ENCODE data around the gene INTS7.
"Not testable (repeated sequence)": the region's sequence is repeated elsewhere in the genome, so short reads cannot be mapped to it uniquely, and the experiment has no call there.

The INTS7 gene

GRCh38 chr1:212024469-212025149 is 10.7 kb downstream of the INTS7 start:
- no peak for TF ChIP-seq EZH2 (IDR thresholded peaks at IDR 0.05)
- no peak for TF ChIP-seq POLR2AphosphoS5 (IDR thresholded peaks at IDR 0.05; ENCODE audit: borderline replicate concordance, low read depth, low read length)
- TF ChIP-seq FOXP2 (optimal IDR thresholded peaks at IDR 0.05; ENCODE audit: control extremely low read depth, extremely low read length, insufficient read depth) = no peak
- no peak for DNase-seq (ENCODE audit: low read depth, low spot score)
- no peak overlapping the region for H3K27ac ChIP-seq
- H3K36me3 ChIP-seq (ENCODE audit: insufficient read depth, low read length) = peaks cover 42% of the 10 kb centered on the region
- H3K9ac ChIP-seq (ENCODE audit: insufficient read length) = no peak overlapping the region
- no peak overlapping the region for H3K4me3 ChIP-seq
- no peaks in the 10 kb centered on the region for H3K9me3 ChIP-seq (ENCODE audit: low read depth, low read length)

- not testable (repeated sequence) for H3K9me3 ChIP-seq (ENCODE audit: low read depth, low read length); H3K27ac ChIP-seq; H3K4me3 ChIP-seq; H3K9ac ChIP-seq (ENCODE audit: insufficient read length); DNase-seq (ENCODE audit: low read depth, low spot score)
- H3K36me3 ChIP-seq (ENCODE audit: insufficient read depth, low read length) = peaks cover 40% of the 10 kb centered on the region
These were observed 12.4 kb downstream of the INTS7 start for GRCh38 chr1:212022908-212023307.

DNA sequence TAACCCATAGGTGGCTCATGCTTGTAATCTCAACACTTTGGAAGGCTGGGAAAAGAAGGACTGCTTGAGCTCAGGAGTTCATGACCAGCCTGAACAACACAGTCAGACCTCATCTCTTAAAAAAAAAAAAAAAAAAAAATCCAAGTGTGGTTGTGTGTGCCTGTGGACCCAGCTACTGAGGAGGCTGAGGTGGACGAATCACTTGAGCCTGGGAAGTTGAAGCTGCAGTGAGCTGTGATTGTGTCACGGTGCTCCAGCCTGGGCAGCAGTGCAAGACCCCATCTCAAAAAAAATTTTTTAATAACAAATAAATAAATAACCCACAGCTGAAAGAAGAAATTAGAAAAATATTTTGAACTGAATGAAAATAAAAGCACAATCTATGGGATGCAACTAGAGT is 13.8 kb downstream of the INTS7 start:
- no peaks in the 10 kb centered on the region for H3K9me3 ChIP-seq (ENCODE audit: low read depth, low read length)
- no peak for DNase-seq (ENCODE audit: low read depth, low spot score)
- H3K9ac ChIP-seq (ENCODE audit: insufficient read length) = no peak overlapping the region
- H3K27ac ChIP-seq = no peak overlapping the region
- peaks cover 41% of the 10 kb centered on the region for H3K36me3 ChIP-seq (ENCODE audit: insufficient read depth, low read length)
- no peak overlapping the region for H3K4me3 ChIP-seq
- TF ChIP-seq FOXP2 (optimal IDR thresholded peaks at IDR 0.05; ENCODE audit: control extremely low read depth, extremely low read length, insufficient read depth) (no peak), EZH2 (IDR thresholded peaks at IDR 0.05) (no peak), POLR2AphosphoS5 (IDR thresholded peaks at IDR 0.05; ENCODE audit: borderline replicate concordance, low read depth, low read length) (no peak)

GRCh38 chr1:212020975-212021374 is 14.4 kb downstream of the INTS7 start:
- TF ChIP-seq FOXP2 (optimal IDR thresholded peaks at IDR 0.05; ENCODE audit: control extremely low read depth, extremely low read length, insufficient read depth) (no peak), EZH2 (IDR thresholded peaks at IDR 0.05) (no peak), POLR2AphosphoS5 (IDR thresholded peaks at IDR 0.05; ENCODE audit: borderline replicate concordance, low read depth, low read length) (no peak)
- Histone ChIP-seq H3K36me3 (ENCODE audit: insufficient read depth, low read length) (peaks cover 47% of the 10 kb centered on the region), H3K9me3 (ENCODE audit: low read depth, low read length) (no peaks in the 10 kb centered on the region), H3K4me3 (no peak overlapping the region), H3K9ac (ENCODE audit: insufficient read length) (no peak overlapping the region), H3K27ac (no peak overlapping the region)
- no peak for DNase-seq (ENCODE audit: low read depth, low spot score)

DNA sequence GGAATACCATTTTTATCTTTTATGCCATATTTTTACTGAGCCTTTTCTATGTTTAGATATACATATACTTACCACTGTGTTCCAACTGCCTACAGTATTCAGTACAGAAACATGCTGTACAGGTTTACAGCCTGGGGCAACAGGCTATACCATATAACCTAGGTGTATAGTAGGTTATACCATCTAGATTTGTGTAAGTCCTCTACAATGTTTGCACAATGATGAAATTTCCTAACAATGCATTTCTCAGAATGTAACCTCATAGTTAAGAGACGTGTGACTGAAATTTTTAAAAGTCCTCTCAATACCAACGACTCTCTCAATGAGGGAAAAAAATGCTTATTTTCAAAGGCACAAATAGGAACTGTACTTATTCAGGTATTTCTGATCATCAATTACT is 21.7 kb downstream of the INTS7 start:
- no peak for DNase-seq (ENCODE audit: low read depth, low spot score)
- no peak overlapping the region for H3K27ac ChIP-seq
- TF ChIP-seq FOXP2 (optimal IDR thresholded peaks at IDR 0.05; ENCODE audit: control extremely low read depth, extremely low read length, insufficient read depth) (no peak), EZH2 (IDR thresholded peaks at IDR 0.05) (no peak), POLR2AphosphoS5 (IDR thresholded peaks at IDR 0.05; ENCODE audit: borderline replicate concordance, low read depth, low read length) (no peak)
- H3K9ac ChIP-seq (ENCODE audit: insufficient read length) = no peak overlapping the region
- peaks cover 48% of the 10 kb centered on the region for H3K36me3 ChIP-seq (ENCODE audit: insufficient read depth, low read length)
- no peak overlapping the region for H3K4me3 ChIP-seq
- H3K9me3 ChIP-seq (ENCODE audit: low read depth, low read length) = no peaks in the 10 kb centered on the region

DNA sequence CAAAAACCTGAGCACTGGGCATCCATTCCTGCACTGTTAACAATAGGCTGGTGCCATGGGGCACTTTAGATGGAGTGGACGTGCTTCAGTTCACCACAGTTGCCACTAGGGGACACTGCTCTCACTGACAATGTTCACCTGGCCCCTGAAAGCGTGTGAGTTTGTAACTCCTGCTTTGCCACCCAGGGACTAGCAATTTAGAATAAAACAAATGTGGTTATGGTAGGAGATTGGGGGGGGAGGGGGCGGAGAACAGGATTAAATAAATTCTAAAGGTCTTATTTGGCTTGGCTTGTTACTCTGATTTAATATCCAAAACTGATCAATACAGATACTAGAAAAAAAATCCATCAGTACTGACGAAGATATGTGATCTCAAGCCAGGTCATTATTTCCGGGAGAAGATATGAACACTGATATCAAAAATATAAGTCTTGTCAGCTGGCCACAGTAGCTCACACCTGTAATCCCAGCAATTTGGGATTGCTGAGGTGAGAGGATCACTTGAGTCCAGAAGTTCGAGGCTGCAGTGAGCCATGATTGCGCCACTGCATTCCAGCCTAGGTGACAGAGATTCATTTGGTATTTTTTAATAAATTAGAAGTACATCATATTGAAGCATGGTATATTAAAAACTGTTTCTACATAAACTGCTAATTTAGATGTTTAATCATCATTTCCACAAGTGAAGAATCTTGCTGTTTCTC is 23.2 kb downstream of the INTS7 start:
- H3K9ac ChIP-seq (ENCODE audit: insufficient read length) = no peak overlapping the region
- no peak overlapping the region for H3K27ac ChIP-seq
- no peak for DNase-seq (ENCODE audit: low read depth, low spot score)
- H3K4me3 ChIP-seq = no peak overlapping the region
- peaks cover 50% of the 10 kb centered on the region for H3K36me3 ChIP-seq (ENCODE audit: insufficient read depth, low read length)
- no peak for TF ChIP-seq POLR2AphosphoS5 (IDR thresholded peaks at IDR 0.05; ENCODE audit: borderline replicate concordance, low read depth, low read length)
- TF ChIP-seq EZH2 (IDR thresholded peaks at IDR 0.05) = no peak
- no peak for TF ChIP-seq FOXP2 (optimal IDR thresholded peaks at IDR 0.05; ENCODE audit: control extremely low read depth, extremely low read length, insufficient read depth)
- H3K9me3 ChIP-seq (ENCODE audit: low read depth, low read length) = no peaks in the 10 kb centered on the region

GRCh38 chr1:212010004-212010403 is 25.4 kb downstream of the INTS7 start:
- no peak for TF ChIP-seq FOXP2 (optimal IDR thresholded peaks at IDR 0.05; ENCODE audit: control extremely low read depth, extremely low read length, insufficient read depth)
- no peak for TF ChIP-seq POLR2AphosphoS5 (IDR thresholded peaks at IDR 0.05; ENCODE audit: borderline replicate concordance, low read depth, low read length)
- TF ChIP-seq EZH2 (IDR thresholded peaks at IDR 0.05) = no peak
- H3K9ac ChIP-seq (ENCODE audit: insufficient read length) = no peak overlapping the region
- DNase-seq (ENCODE audit: low read depth, low spot score) = no peak
- H3K9me3 ChIP-seq (ENCODE audit: low read depth, low read length) = no peaks in the 10 kb centered on the region
- no peak overlapping the region for H3K4me3 ChIP-seq
- H3K27ac ChIP-seq = no peak overlapping the region
- peaks cover 56% of the 10 kb centered on the region for H3K36me3 ChIP-seq (ENCODE audit: insufficient read depth, low read length)

DNA sequence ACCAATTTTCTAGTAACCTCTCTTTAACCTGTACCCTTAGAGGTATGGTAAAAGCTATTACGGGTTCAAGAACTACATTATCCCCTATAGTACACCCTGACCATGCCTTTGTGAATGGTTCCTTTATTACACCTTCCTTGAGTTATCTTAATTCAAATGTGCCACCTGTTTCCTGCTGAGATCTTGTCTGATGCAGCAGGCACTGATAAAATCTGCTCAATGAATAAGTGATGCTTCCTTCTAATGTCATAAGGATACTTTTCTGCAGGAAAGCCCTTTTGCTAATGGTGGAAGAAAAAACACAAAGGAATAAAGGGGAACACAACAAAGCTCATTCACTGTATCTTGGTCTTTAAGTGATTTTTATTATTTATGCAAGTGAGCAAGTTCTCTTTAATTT is 25.8 kb downstream of the INTS7 start:
- Histone ChIP-seq H3K9ac (ENCODE audit: insufficient read length) (no peak overlapping the region), H3K27ac (no peak overlapping the region), H3K4me3 (no peak overlapping the region), H3K9me3 (ENCODE audit: low read depth, low read length) (no peaks in the 10 kb centered on the region), H3K36me3 (ENCODE audit: insufficient read depth, low read length) (peaks cover 59% of the 10 kb centered on the region)
- TF ChIP-seq EZH2 (IDR thresholded peaks at IDR 0.05) = no peak
- no peak for TF ChIP-seq FOXP2 (optimal IDR thresholded peaks at IDR 0.05; ENCODE audit: control extremely low read depth, extremely low read length, insufficient read depth)
- DNase-seq (ENCODE audit: low read depth, low spot score) = no peak

DNA sequence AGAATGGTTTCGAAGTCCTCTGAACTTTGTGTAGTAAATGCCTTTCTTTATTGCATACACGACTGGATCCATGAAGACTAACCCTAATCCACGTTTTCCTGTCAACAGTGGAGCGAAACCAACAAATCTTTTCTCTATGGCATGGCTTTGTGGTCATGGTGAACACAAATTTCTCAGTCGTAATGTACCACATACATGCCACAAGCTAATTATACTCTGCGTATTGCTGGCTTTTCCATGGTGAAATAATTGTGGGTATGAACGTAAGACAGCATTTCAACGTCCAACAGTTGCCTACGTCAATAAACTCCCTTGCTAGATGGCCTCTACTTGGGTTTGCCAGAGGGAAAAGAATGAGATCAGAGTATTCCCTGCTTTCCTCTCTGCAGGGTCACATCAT is 27.5 kb downstream of the INTS7 start:
- DNase-seq (ENCODE audit: low read depth, low spot score) = no peak

More for the DNA sequence above, 27.5 kb downstream of the INTS7 start:
- Histone ChIP-seq H3K9ac (ENCODE audit: insufficient read length) (no peak overlapping the region), H3K36me3 (ENCODE audit: insufficient read depth, low read length) (peaks cover 69% of the 10 kb centered on the region), H3K9me3 (ENCODE audit: low read depth, low read length) (no peaks in the 10 kb centered on the region), H3K27ac (no peak overlapping the region), H3K4me3 (no peak overlapping the region)
- TF ChIP-seq POLR2AphosphoS5 (IDR thresholded peaks at IDR 0.05; ENCODE audit: borderline replicate concordance, low read depth, low read length) (no peak), EZH2 (IDR thresholded peaks at IDR 0.05) (no peak), FOXP2 (optimal IDR thresholded peaks at IDR 0.05; ENCODE audit: control extremely low read depth, extremely low read length, insufficient read depth) (no peak)
